B cell (primary cell): Measurements from ENCODE around the gene CASS4. TPM values are rescaled to one million over a fixed set of nuclear protein-coding genes. Genes with fewer than 3 reads are reported as not detected.

Experiments
- ATAC-seq: fragments of 200-7000 bp; cut with Tn5 transposase; one replicate; pipeline ENCODE4 v1.10.0; 2021; ENCODE audit warnings: low read depth, mild to moderate bottlenecking, moderate number of reproducible peaks, moderate library complexity
- CTCF ChIA-PET: fragments of 350-600 bp; sonication (Branson Sonifier 250); formaldehyde crosslinking; loops from one replicate; lab custom pipeline; 2021; ENCODE audit warnings: antibody characterized with exemption, inconsistent platforms; lab: Charles Lee
- POLR2A ChIA-PET: fragments of 350-600 bp; sonication (Branson Sonifier 250); formaldehyde crosslinking; loops from one replicate; lab custom pipeline; 2021; ENCODE audit warnings: antibody characterized with exemption; lab: Charles Lee
- DNase-seq: peaks from one replicate; pipeline ENCODE4 v3.0.0; 2013
- H2AFZ ChIP-seq: 2 replicates; pipeline ENCODE4 v1.6.1; 2012; ENCODE audit warnings: mild to moderate bottlenecking, low read depth, low read length; ENCODE audit not compliant: insufficient read depth, poor library complexity, severe bottlenecking
- H3K27ac ChIP-seq, 2 donors: 1 replicate in 1 of 2; 2 replicates in 1 of 2; pipeline ENCODE4 v1.5.1; 2012 to 2013; ENCODE audit warnings: low read length in 2 of 2, mild to moderate bottlenecking in 2 of 2, moderate library complexity in 1 of 2
- H3K27me3 ChIP-seq, 4 experiments: fragments of 200-600 bp in 1 of 4; sonication (generic) in 1 of 4; replicated peaks in 1 of 4; 1 replicate in 2 of 4; 2 replicates in 2 of 4; pipeline versions ENCODE4 v1.6.1 to v1.7.0; 2013 to 2016; ENCODE audit warnings: low read length in 3 of 4, mild to moderate bottlenecking in 2 of 4, mixed read lengths in 1 of 4, moderate library complexity in 1 of 4; ENCODE audit not compliant: insufficient read depth in 4 of 4, control insufficient read depth in 3 of 4; ENCODE audit errors: control extremely low read depth in 1 of 4
- H3K36me3 ChIP-seq, 2 experiments: replicated peaks in 1 of 2; 1 replicate in 1 of 2; 2 replicates in 1 of 2; pipeline versions ENCODE4 v1.6.1 to v1.7.1; 2013; ENCODE audit warnings: low read length in 1 of 2; ENCODE audit not compliant: insufficient read depth in 2 of 2, control insufficient read depth in 1 of 2; ENCODE audit errors: control extremely low read depth in 1 of 2, extremely low read depth in 1 of 2
- H3K4me1 ChIP-seq, 2 donors: fragments of 200-600 bp in 1 of 2; sonication (generic) in 1 of 2; 1 replicate in 1 of 2; 2 replicates in 1 of 2; pipeline versions ENCODE4 v1.5.1 to v1.6.1; 2013 to 2017; ENCODE audit warnings: low read length in 2 of 2; ENCODE audit not compliant: control insufficient read depth in 2 of 2, insufficient read depth in 2 of 2
- H3K4me2 ChIP-seq: replicated peaks from 2 replicates; pipeline ENCODE3; 2012; ENCODE audit warnings: mild to moderate bottlenecking, low read depth, low read length; ENCODE audit not compliant: poor library complexity, severe bottlenecking
- H3K4me3 ChIP-seq, 5 experiments: fragments of 200-600 bp in 1 of 5; sonication (generic) in 1 of 5; 1 replicate in 3 of 5; 2 replicates in 2 of 5; pipeline versions ENCODE4 v1.5.1 to v1.7.0; 2011 to 2016; ENCODE audit warnings: low read length in 4 of 5, mild to moderate bottlenecking in 4 of 5, low read depth in 2 of 5, control low read depth in 1 of 5, moderate library complexity in 1 of 5; ENCODE audit not compliant: insufficient read depth in 1 of 5; ENCODE audit errors: control extremely low read depth in 1 of 5, extremely low read depth in 1 of 5
- H3K79me2 ChIP-seq: fragments of 200-600 bp; sonication (generic); one replicate; pipeline ENCODE4 v1.6.0; 2016; ENCODE audit warnings: low read length; ENCODE audit not compliant: control insufficient read depth, insufficient read depth
- H3K9ac ChIP-seq: fragments of 200-600 bp; sonication (generic); 2 replicates; pipeline ENCODE4 v1.6.1; 2017; ENCODE audit warnings: mild to moderate bottlenecking, low read length, moderate library complexity
- H3K9me3 ChIP-seq, 3 donors: one replicate each; pipeline versions ENCODE4 v1.6.1 to v1.7.1; 2013; ENCODE audit warnings: low read length in 2 of 3; ENCODE audit not compliant: control insufficient read depth in 2 of 3, insufficient read depth in 1 of 3; ENCODE audit errors: control extremely low read depth in 1 of 3
- H4K20me1 ChIP-seq: 2 replicates; pipeline ENCODE4 v1.6.0; 2012; ENCODE audit warnings: mild to moderate bottlenecking, low read length; ENCODE audit not compliant: insufficient read depth, control insufficient read depth, poor library complexity, severe bottlenecking
- H3K27ac Mint-ChIP-seq: one replicate; pipeline ENCODE4 v1.8.0; 2021; ENCODE audit warnings: mixed read lengths
- H3K27me3 Mint-ChIP-seq: one replicate; pipeline ENCODE4 v1.8.0; 2021; ENCODE audit warnings: mixed read lengths
- H3K4me1 Mint-ChIP-seq: one replicate; pipeline ENCODE4 v1.8.0; 2021; ENCODE audit warnings: mixed read lengths
- H3K4me3 Mint-ChIP-seq: one replicate; pipeline ENCODE4 v1.8.0; 2021; ENCODE audit warnings: mixed read lengths
- H3K9me3 Mint-ChIP-seq: one replicate; pipeline ENCODE4 v1.8.0; 2022; ENCODE audit warnings: mixed read lengths; ENCODE audit not compliant: insufficient read depth
- CTCF ChIP-seq: fragments of 200-600 bp; IDR thresholded peaks from one replicate; pipeline ENCODE4 v1.8.0; 2022; ENCODE audit warnings: antibody characterized with exemption, mild to moderate bottlenecking
- EZH2 ChIP-seq: IDR thresholded peaks from 2 replicates; pipeline ENCODE4 v1.6.1; 2012; ENCODE audit warnings: borderline replicate concordance, low read depth, mild to moderate bottlenecking, moderate library complexity, low read length; ENCODE audit not compliant: insufficient read depth, poor library complexity, severe bottlenecking
- WGBS: methylation state at CpG from one replicate; pipeline ENCODE4 v1.1.5; 2013; ENCODE audit warnings: missing lambda C conversion rate; ENCODE audit not compliant: insufficient coverage; 5-methylcytosine and 5-hydroxymethylcytosine counted together
- intact Hi-C: fragments of 100-400 bp; cut with micrococcal nuclease; formaldehyde crosslinking; loops from one replicate; pipeline ENCODE4 v1.10.0; 2022
- polyA plus RNA-seq: library from polyadenylated mRNA; depleted of rRNA; stranded (reverse); fragments of >200 nt; gene quantifications from 2 replicates; pipeline ENCODE4 v1.2.3, GENCODE V29; 2012
- total RNA-seq, 2 donors: library from RNA; stranded (reverse); fragments of 120-200 nt in 1 of 2; gene quantifications; 1 replicate in 1 of 2; 2 replicates in 1 of 2; pipeline versions ENCODE4 v1.2.3 to v1.2.4, GENCODE V29; 2013 to 2022

The CASS4 gene
- total and polyA plus RNA-seq, 2 donors (not counting 1 experiment from before 2014, with no cell fraction given): 0.42 to 0.45 TPM

- Histone ChIP-seq H3K4me2 (peak overlapping the region; percentile 77), H4K20me1 (no peaks in the 10 kb centered on the region), H3K4me3 (peak overlapping the region in 2 of 5 experiments; percentile 95 to 98), H3K9me3 (no peaks in the 10 kb centered on the region), H2AFZ (peak overlapping the region; percentile 90), H3K4me1 (peaks cover 16 to 21% of the 10 kb centered on the region in 2 donors), H3K36me3 (peaks cover under 1 to 10% of the 10 kb centered on the region in 2 experiments), H3K27me3 (no peaks in the 10 kb centered on the region), H3K9ac (peak overlapping the region; percentile 85), H3K79me2 (peaks cover 34% of the 10 kb centered on the region), H3K27ac (no peak overlapping the region)
- Mint-ChIP-seq H3K4me1 (peaks cover 18% of the 10 kb centered on the region), H3K9me3 (no peaks in the 10 kb centered on the region), H3K27me3 (no peaks in the 10 kb centered on the region), H3K27ac (no peak overlapping the region), H3K4me3 (no peak overlapping the region)
- DNase-seq (no peak), ATAC-seq (no peak)
- no peak for TF ChIP-seq CTCF
- TF ChIP-seq EZH2: no peak
- intact Hi-C loops: loop anchor here (10.0 kb wide), 1 partner anchor 1324 kb away; the partner anchor contains the start of gene PMEPA1
- POLR2A ChIA-PET: interaction anchor here (2.1 kb wide), 1 partner anchor 78 kb away, joined by 5 read pairs; the partner anchor contains the start of gene RTF2
- 37% methylated on average over 8 of the region's 10 CpGs for WGBS
- CTCF ChIA-PET: interaction anchor here (0.9 to 1.7 kb wide), 3 partner anchors 13 to 32 kb away, joined by 3 to 5 read pairs (median 3); partner anchors contain the start of gene FAM210B
These were observed 21.0 kb upstream of the CASS4 start for GRCh38 chr20:56391037-56391436.

GRCh38 chr20:56391596-56392131 lies 20.4 kb upstream of the CASS4 start:
- H3K9me3 ChIP-seq: no peaks in the 10 kb centered on the region
- H3K4me2 ChIP-seq: peak overlapping the region; percentile 77
- no peak overlapping the region for H3K27ac Mint-ChIP-seq
- peak overlapping the region; percentile 90 for H2AFZ ChIP-seq
- peaks cover 18% of the 10 kb centered on the region for H3K4me1 Mint-ChIP-seq
- peaks cover 34% of the 10 kb centered on the region for H3K79me2 ChIP-seq
- H3K36me3 ChIP-seq: peaks cover 0 to 15% of the 10 kb centered on the region in 2 experiments
- CTCF ChIA-PET: interaction anchor here (0.8 to 1.7 kb wide), 4 partner anchors 13 to 33 kb away, joined by 3 to 5 read pairs (median 4); partner anchors contain the start of gene FAM210B
- under 1% methylated on average over 28 of the region's 29 CpGs for WGBS
- H3K4me3 Mint-ChIP-seq: no peak overlapping the region
- H3K9ac ChIP-seq: peak overlapping the region; percentile 85
- POLR2A ChIA-PET: interaction anchor here (1.2 to 2.1 kb wide), 2 partner anchors 33 to 77 kb away, joined by 3 to 5 read pairs; partner anchors contain the start of genes FAM210B and RTF2
- no peaks in the 10 kb centered on the region for H4K20me1 ChIP-seq
- DNase-seq: no peak
- peak overlapping the region; percentile 84 to 90 for H3K27ac ChIP-seq
- ATAC-seq: no peak
- intact Hi-C loops: loop anchor here (1.0 to 10.0 kb wide), 3 partner anchors 33 to 1323 kb away; partner anchors contain the start of genes FAM210B, PMEPA1 and RTF2
- H3K27me3 Mint-ChIP-seq: no peaks in the 10 kb centered on the region
- H3K4me3 ChIP-seq: peak overlapping the region; percentile 45 to 98 (median 73)
- no peaks in the 10 kb centered on the region for H3K9me3 Mint-ChIP-seq
- no peaks in the 10 kb centered on the region for H3K27me3 ChIP-seq
- TF ChIP-seq CTCF (no peak), EZH2 (no peak)
- H3K4me1 ChIP-seq: peaks cover 16 to 21% of the 10 kb centered on the region in 2 donors
